ENCODE data around the gene CTNNA2. TPM values are rescaled to one million over a fixed set of nuclear protein-coding genes. Genes with fewer than 3 reads are reported as not detected.

Gene CTNNA2
- total and polyA plus RNA-seq, 12 donors, result 0.12 to 5.0 (median 1.4) TPM; not detected in 1

DNA sequence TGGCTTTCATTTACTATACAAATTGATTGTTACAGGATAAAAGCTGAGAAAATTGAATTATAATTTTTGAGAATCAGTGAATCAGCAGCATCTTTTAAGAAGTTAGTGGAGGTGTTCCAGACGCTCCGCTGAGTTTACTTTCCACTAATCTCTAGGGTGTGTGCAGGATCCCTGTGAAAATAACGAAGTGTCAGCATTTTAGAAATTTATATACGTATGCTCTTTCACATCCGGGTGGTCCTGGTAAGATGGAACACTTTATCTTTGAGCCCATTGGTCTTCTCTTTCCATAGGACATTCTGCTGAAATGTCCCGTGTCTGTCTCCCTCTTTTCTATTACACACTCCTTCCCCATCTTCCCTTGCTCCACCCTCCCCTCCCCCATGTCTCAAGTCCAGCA, 1060.3 kb downstream of the CTNNA2 start:
- WGBS, 4 donors, result 57 to 66% (median 62%) methylated on average over 6 of the region's 6 CpGs
- intact Hi-C loops (cut with DNase I), result no loop called here
- no peaks in the 10 kb centered on the region for H3K9me3 ChIP-seq (replicated peaks in 1 of 3)
- no peak for DNase-seq
- no peaks in the 10 kb centered on the region for H3K27me3 ChIP-seq
- H3K4me1 ChIP-seq (replicated peaks in 1 of 2), result no peaks in the 10 kb centered on the region
- TF ChIP-seq, protein P1, sequence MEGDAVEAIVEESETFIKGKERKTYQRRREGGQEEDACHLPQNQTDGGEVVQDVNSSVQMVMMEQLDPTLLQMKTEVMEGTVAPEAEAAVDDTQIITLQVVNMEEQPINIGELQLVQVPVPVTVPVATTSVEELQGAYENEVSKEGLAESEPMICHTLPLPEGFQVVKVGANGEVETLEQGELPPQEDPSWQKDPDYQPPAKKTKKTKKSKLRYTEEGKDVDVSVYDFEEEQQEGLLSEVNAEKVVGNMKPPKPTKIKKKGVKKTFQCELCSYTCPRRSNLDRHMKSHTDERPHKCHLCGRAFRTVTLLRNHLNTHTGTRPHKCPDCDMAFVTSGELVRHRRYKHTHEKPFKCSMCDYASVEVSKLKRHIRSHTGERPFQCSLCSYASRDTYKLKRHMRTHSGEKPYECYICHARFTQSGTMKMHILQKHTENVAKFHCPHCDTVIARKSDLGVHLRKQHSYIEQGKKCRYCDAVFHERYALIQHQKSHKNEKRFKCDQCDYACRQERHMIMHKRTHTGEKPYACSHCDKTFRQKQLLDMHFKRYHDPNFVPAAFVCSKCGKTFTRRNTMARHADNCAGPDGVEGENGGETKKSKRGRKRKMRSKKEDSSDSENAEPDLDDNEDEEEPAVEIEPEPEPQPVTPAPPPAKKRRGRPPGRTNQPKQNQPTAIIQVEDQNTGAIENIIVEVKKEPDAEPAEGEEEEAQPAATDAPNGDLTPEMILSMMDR (IDR thresholded peaks at IDR 0.05), result no peak
- TF ChIP-seq POLR2A (IDR thresholded peaks at IDR 0.05), result no peak
- H3K4me3 ChIP-seq, result no peak overlapping the region
- H3K27ac ChIP-seq, result no peak overlapping the region
- no peaks in the 10 kb centered on the region for H3K36me3 ChIP-seq (replicated peaks in 1 of 2)

DNA sequence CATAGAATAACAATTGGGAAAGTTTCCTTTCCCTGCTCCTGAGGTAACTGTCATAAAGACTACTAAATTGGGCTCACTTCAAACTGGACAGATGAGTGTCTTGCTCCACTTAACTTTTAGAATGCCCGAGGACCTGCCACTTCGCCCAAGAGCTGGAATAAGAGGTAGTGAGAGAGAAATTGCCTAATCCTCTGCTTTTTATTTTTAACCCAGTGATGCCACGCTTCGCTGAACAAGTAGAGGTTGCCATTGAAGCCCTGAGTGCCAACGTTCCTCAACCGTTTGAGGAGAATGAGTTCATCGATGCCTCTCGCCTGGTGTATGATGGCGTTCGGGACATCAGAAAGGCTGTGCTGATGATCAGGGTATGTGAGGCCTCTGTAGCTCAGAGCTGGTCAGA, 1061.1 kb downstream of the CTNNA2 start:
- intact Hi-C loops (cut with DNase I), result no loop called here
- no peaks in the 10 kb centered on the region for H3K36me3 ChIP-seq (replicated peaks in 1 of 2)
- no peaks in the 10 kb centered on the region for H3K9me3 ChIP-seq (replicated peaks in 1 of 3)
- DNase-seq, result no peak
- 81 to 88% (median 82%) methylated on average over 10 of the region's 10 CpGs for WGBS, 4 donors
- H3K4me1 ChIP-seq (replicated peaks in 1 of 2), result no peaks in the 10 kb centered on the region
- H3K27me3 ChIP-seq, result no peaks in the 10 kb centered on the region
- TF ChIP-seq, protein P1 (IDR thresholded peaks at IDR 0.05), result no peak
- TF ChIP-seq POLR2A (IDR thresholded peaks at IDR 0.05), result no peak
- H3K27ac ChIP-seq, result no peak overlapping the region
- no peak overlapping the region for H3K4me3 ChIP-seq

- Histone ChIP-seq H3K27me3 (no peaks in the 10 kb centered on the region), H3K4me3 (no peak overlapping the region), H3K36me3 (replicated peaks in 1 of 2) (no peaks in the 10 kb centered on the region), H3K4me1 (replicated peaks in 1 of 2) (no peaks in the 10 kb centered on the region), H3K27ac (no peak overlapping the region), H3K9me3 (replicated peaks in 1 of 3) (no peaks in the 10 kb centered on the region)
- 66 to 75% (median 70%) methylated on average over 5 of the region's 5 CpGs for WGBS, 4 donors
- TF ChIP-seq, protein P1 (IDR thresholded peaks at IDR 0.05), result no peak
- TF ChIP-seq POLR2A (IDR thresholded peaks at IDR 0.05), result no peak
- no peak for DNase-seq
- intact Hi-C loops (cut with DNase I), result no loop called here
Measured at GRCh38 chr2:80579756-80580155, 1066.9 kb downstream of the CTNNA2 start.

DNA sequence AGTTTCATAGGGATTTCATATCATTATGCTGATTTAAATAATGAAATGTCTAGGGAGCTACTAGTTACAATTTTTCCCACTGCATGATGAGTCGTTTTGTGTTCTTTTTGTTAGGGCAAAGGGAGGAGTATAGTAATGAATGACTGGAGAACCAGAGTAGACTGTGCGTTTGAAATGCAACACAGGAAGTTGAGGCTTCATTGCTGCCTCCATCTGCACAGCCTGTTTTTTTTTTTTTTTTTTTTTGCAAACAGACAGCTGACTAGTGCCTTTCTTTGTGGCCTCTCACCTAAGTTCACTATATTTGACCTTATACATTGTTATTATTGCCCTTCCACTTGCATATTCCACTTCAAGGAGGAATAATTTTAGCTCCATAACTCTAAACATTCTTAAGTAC, 1078.4 kb downstream of the CTNNA2 start:
- no peak overlapping the region for H3K4me3 ChIP-seq
- no peak for TF ChIP-seq POLR2A (IDR thresholded peaks at IDR 0.05)
- TF ChIP-seq, protein P1 (IDR thresholded peaks at IDR 0.05), result no peak
- DNase-seq, result no peak
- WGBS, 4 donors, result 41 to 62% (median 50%) methylated on average over 2 of the region's 2 CpGs
- no peaks in the 10 kb centered on the region for H3K36me3 ChIP-seq (replicated peaks in 1 of 2)
- no peak overlapping the region for H3K27ac ChIP-seq
- intact Hi-C loops (cut with DNase I), result no loop called here
- H3K4me1 ChIP-seq (replicated peaks in 1 of 2), result no peaks in the 10 kb centered on the region
- no peaks in the 10 kb centered on the region for H3K9me3 ChIP-seq (replicated peaks in 1 of 3)
- H3K27me3 ChIP-seq, result no peaks in the 10 kb centered on the region
